ENCODE results near the gene CALU.

Gene CALU

GRCh38 chr7:128785738-128786137, 46.6 kb downstream of the CALU start:
- DNase-seq (ENCODE audit: low read depth, low spot score): no peak

- no peak for DNase-seq (ENCODE audit: low read depth, low spot score)
Observed at GRCh38 chr7:128788446-128789412, 49.6 kb downstream of the CALU start.

GRCh38 chr7:128790315-128791041, 51.3 kb downstream of the CALU start:
- no peak for DNase-seq (ENCODE audit: low read depth, low spot score)

- no peak for DNase-seq (ENCODE audit: low read depth, low spot score)
Observed at GRCh38 chr7:128791121-128791971, 52.2 kb downstream of the CALU start, which contains the start of gene CCDC136. Gene CCDC136 (plus strand): TSS chr7:128791968. CDS start chr7:128792412, 444 bp downstream.

- no peak for DNase-seq (ENCODE audit: low read depth, low spot score)
Observed at GRCh38 chr7:128791972-128792327, 52.8 kb downstream of the CALU start.

GRCh38 chr7:128792471-128793180, 53.5 kb downstream of the CALU start:
- DNase-seq (ENCODE audit: low read depth, low spot score): no peak

GRCh38 chr7:128793181-128793547, 54.0 kb downstream of the CALU start:
- DNase-seq (ENCODE audit: low read depth, low spot score): no peak

- no peak for DNase-seq (ENCODE audit: low read depth, low spot score)
Observed at GRCh38 chr7:128794020-128794419, 54.9 kb downstream of the CALU start.

GRCh38 chr7:128794436-128794835, 55.3 kb downstream of the CALU start:
- no peak for DNase-seq (ENCODE audit: low read depth, low spot score)

GRCh38 chr7:128795129-128795528, 56.0 kb downstream of the CALU start:
- no peak for DNase-seq (ENCODE audit: low read depth, low spot score)

GRCh38 chr7:128796327-128796726, 57.2 kb downstream of the CALU start:
- no peak for DNase-seq (ENCODE audit: low read depth, low spot score)

GRCh38 chr7:128799451-128799850, 60.3 kb downstream of the CALU start:
- no peak for DNase-seq (ENCODE audit: low read depth, low spot score)

GRCh38 chr7:128800567-128800966, 61.4 kb downstream of the CALU start:
- no peak for DNase-seq (ENCODE audit: low read depth, low spot score)

GRCh38 chr7:128801003-128801402, 61.8 kb downstream of the CALU start:
- no peak for DNase-seq (ENCODE audit: low read depth, low spot score)

- DNase-seq (ENCODE audit: low read depth, low spot score): no peak
Observed at GRCh38 chr7:128801667-128802418, 62.7 kb downstream of the CALU start.

- no peak for DNase-seq (ENCODE audit: low read depth, low spot score)
Observed at GRCh38 chr7:128804484-128804883, 65.3 kb downstream of the CALU start.

GRCh38 chr7:128805225-128805624, 66.1 kb downstream of the CALU start:
- DNase-seq (ENCODE audit: low read depth, low spot score): no peak

- DNase-seq (ENCODE audit: low read depth, low spot score): no peak
Observed at GRCh38 chr7:128807191-128807590, 68.0 kb downstream of the CALU start.

GRCh38 chr7:128809363-128809762, 70.2 kb downstream of the CALU start:
- DNase-seq (ENCODE audit: low read depth, low spot score): no peak

GRCh38 chr7:128810473-128810872, 71.3 kb downstream of the CALU start:
- DNase-seq (ENCODE audit: low read depth, low spot score): no peak
